Endometrium (tissue), 2 donors: ENCODE data around the gene AASS.

Experiments
- FAIRE-seq: peaks from 2 replicates; lab custom pipeline; 2012; peaks lifted over from hg19 to GRCh38; lab: Jason Lieb, UNC
- donor health status: control.
- donor health status: control.

Gene AASS

DNA sequence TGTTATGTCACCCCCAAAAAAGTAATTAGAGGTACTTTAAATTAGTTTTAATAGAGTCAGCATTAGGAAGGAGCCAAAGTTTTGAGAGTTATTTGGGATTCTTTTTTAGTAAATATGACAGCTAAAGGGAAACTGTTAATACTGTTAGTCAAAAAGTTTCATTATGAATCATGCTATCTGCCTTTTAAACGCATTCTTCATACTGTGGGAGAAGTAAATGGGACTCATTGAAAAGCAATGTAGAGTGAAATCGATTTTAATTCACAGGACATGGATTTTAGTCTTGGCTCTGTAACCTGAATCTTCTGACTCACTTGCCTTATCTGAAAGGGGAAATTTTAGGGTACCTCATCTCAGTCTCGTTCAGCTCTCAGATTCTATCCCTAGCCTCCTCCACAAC is 105.1 kb downstream of the AASS start:
- no peak for FAIRE-seq

DNA sequence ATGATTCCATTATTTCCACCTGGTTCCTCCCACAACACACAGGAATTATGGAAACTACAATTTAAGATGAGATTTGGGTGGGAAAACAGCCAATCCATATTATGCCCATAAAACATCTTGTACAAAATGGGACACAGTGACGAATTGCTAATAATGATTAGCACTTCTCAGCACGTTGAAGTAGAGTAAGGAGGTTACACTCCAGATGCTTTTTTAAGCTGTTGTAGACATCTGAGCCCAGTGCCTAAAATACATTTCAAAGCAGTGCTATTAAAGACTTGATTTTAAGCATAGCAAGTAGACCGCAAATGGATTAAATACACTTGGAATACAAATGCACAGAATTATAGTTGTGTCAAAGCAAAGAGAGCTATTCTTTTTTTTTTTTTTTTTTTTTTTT is 105.9 kb downstream of the AASS start:
- FAIRE-seq, result no peak

DNA sequence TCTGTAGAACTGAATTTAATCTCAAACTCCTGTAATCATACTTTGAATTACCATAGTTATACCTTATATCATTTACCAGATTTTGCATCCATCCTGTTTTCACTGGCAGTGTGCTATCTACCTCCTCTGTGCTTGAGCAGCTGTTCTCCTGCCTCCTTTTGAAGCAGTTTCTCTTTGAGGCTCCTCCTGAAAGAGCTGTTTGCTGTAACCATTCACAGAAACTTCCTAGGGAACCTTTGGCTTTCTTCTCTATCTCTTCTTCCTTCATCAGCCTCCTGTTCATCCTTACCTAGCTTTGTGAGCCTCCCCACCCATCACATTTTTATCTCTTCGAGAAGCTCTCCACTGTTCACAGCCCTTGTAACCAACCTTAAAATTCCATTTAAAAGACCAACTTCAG is 108.2 kb downstream of the AASS start:
- no peak for FAIRE-seq

DNA sequence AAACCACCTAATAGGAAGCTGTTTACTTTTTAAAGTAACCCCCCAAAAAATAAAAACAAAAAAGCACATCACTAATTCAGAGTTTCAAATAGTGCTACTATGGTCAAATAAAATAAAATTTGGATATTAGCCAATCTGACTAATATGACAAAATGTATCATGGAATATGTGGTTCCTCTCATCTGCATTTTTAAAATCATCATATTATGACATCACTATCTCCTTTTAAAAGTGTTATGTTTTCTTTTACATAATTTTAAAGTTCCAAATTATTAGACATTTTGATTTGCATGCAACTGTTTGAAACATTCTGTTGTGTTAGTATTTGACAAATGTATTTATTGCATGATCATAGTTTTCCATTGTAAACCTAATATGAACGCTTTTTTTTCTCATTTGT is 110.4 kb downstream of the AASS start:
- FAIRE-seq, result no peak

DNA sequence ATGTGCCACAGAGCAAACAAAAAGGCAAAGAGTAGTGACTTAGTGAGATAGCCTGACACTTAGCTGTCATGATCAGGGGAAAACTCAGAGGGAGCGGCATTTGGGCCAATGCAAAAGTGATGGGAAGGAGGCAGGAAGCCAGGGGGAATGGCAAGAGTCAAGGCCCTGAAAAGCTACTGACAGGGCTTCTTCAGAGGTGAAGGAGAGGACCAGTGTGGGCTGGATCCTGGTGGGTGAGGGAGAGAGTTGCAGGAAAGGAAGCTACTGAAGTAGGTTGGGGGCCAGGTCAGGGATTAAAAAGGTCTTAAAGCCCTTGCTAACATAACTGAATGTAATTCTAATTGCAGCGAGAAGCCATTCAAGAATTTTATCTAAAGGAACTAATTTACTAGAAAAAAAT is 117.0 kb downstream of the AASS start:
- FAIRE-seq, result no peak
